Neural cell (in vitro differentiated cells): Measurements from ENCODE around the gene SHC1.

Experiments
- CTCF ChIP-seq: fragments of 450-650 bp; IDR thresholded peaks from 2 replicates; pipeline ENCODE4 v1.5.1; 2014; ENCODE audit warnings: antibody characterized with exemption, mild to moderate bottlenecking, moderate library complexity; ENCODE audit not compliant: poor library complexity, severe bottlenecking
- EZH2 ChIP-seq: fragments of 200-600, 300-800 bp; shearing (Covaris generic), sonication (generic); IDR thresholded peaks from 2 replicates; pipeline ENCODE4 v1.6.1; 2014; ENCODE audit warnings: antibody characterized with exemption, low read length, borderline replicate concordance, mild to moderate bottlenecking; ENCODE audit not compliant: insufficient read depth, poor library complexity, severe bottlenecking
- MXI1 ChIP-seq: fragments of 450-650 bp; conservative IDR thresholded peaks from 2 replicates; pipeline ENCODE4 v1.6.1; 2014; ENCODE audit warnings: antibody characterized with exemption, mild to moderate bottlenecking; ENCODE audit not compliant: poor library complexity, severe bottlenecking
- POLR2AphosphoS5 ChIP-seq: IDR thresholded peaks from 2 replicates; pipeline ENCODE4 v1.6.1; 2012
- RAD21 ChIP-seq: fragments of 450-650 bp; conservative IDR thresholded peaks from 2 replicates; pipeline ENCODE4 v1.6.1; 2014; ENCODE audit warnings: antibody characterized with exemption, mild to moderate bottlenecking, moderate library complexity
- TAF1 ChIP-seq: IDR thresholded peaks from 2 replicates; pipeline ENCODE4 v1.6.1; 2012; ENCODE audit warnings: low read depth

GRCh38 chr1:154968731-154969130 is 1.8 kb downstream of the SHC1 start:
- TF ChIP-seq CTCF (no peak), EZH2 (no peak), TAF1 (no peak), POLR2AphosphoS5 (no peak), RAD21 (no peak), MXI1 (no peak)
